GM12878 (cell line): ENCODE data around the gene LGMN. TPM values are rescaled to one million over a fixed set of nuclear protein-coding genes. Genes with fewer than 3 reads are reported as not detected.

Source experiments
- ATAC-seq: fragments of 200-7000 bp; cut with Tn5 transposase; 3 replicates; pipeline ENCODE4 v1.9.1; 2020; ENCODE audit warnings: mild to moderate bottlenecking, moderate library complexity
- BruUV-seq: library from RNA; stranded (reverse); fragments of 400-500 nt; replicated peaks from 2 replicates; lab custom pipeline; 2021; lab: Mats Ljungman, UMichigan
- CTCF ChIA-PET: fragments of 300-600 bp; sonication (Branson Sonifier 250); formaldehyde crosslinking; extraction: SDS; loops from one replicate; lab custom pipeline; 2021; ENCODE audit warnings: inconsistent platforms; lab: Yijun Ruan, JAX
- POLR2A ChIA-PET: fragments of 350-600 bp; formaldehyde crosslinking; extraction: SDS; loops from one replicate; lab custom pipeline; 2021; ENCODE audit warnings: inconsistent platforms; lab: Charles Lee
- RAD21 ChIA-PET: fragments of 300-600 bp; sonication (Branson Sonifier 250); formaldehyde crosslinking; loops from one replicate; lab custom pipeline; 2023; ENCODE audit warnings: antibody characterized with exemption; ENCODE audit not compliant: unreplicated experiment; lab: Charles Lee
- SMC1A ChIA-PET: fragments of 300-600 bp; sonication (Branson Sonifier 250); formaldehyde crosslinking; loops from one replicate; lab custom pipeline; 2023; ENCODE audit not compliant: unreplicated experiment, uncharacterized antibody; lab: Charles Lee
- DNase-seq: peaks from one replicate; pipeline ENCODE4 v3.0.0-alpha.2; 2011; ENCODE audit warnings: low read depth, low spot score
- FAIRE-seq: peaks from 3 replicates; lab custom pipeline; 2011; peaks lifted over from hg19 to GRCh38; lab: Jason Lieb, UNC
- H2AFZ ChIP-seq: 2 replicates; pipeline ENCODE4 v1.6.0; 2011; ENCODE audit warnings: low read depth, low read length, control low read depth; ENCODE audit not compliant: control insufficient read depth
- H3K27ac ChIP-seq: 2 replicates; pipeline ENCODE4 v1.5.1; 2011; ENCODE audit warnings: control low read depth; ENCODE audit not compliant: control insufficient read depth, insufficient read depth
- H3K27me3 ChIP-seq, 2 experiments: replicated peaks in 1 of 2; 2 replicates each; pipeline versions ENCODE4 v1.6.0 to v1.6.1; 2011; ENCODE audit warnings: low read length in 1 of 2; ENCODE audit not compliant: control insufficient read depth in 2 of 2, insufficient read depth in 2 of 2
- H3K36me3 ChIP-seq, 2 experiments: 2 replicates each; pipeline ENCODE4 v1.5.1; 2011; ENCODE audit warnings: low read length in 1 of 2; ENCODE audit not compliant: control insufficient read depth in 2 of 2, insufficient read depth in 2 of 2
- H3K4me1 ChIP-seq: 2 replicates; pipeline ENCODE4 v1.6.1; 2011; ENCODE audit warnings: mild to moderate bottlenecking, low read length, moderate library complexity, mixed read lengths; ENCODE audit not compliant: control insufficient read depth, insufficient read depth
- H3K4me2 ChIP-seq: 2 replicates; pipeline ENCODE4 v1.6.0; 2011; ENCODE audit warnings: control low read depth; ENCODE audit not compliant: control insufficient read depth, insufficient read depth
- H3K4me3 ChIP-seq: fragments of 200-600 bp; sonication (generic); 2 replicates; pipeline ENCODE4 v1.5.1; 2016
- H3K79me2 ChIP-seq: 2 replicates; pipeline ENCODE4 v1.6.0; 2011; ENCODE audit warnings: low read length; ENCODE audit not compliant: control insufficient read depth, insufficient read depth
- H3K9ac ChIP-seq: 2 replicates; pipeline ENCODE4 v1.8.0; 2011; ENCODE audit warnings: low read length, control low read depth, mixed read lengths; ENCODE audit not compliant: control insufficient read depth, insufficient read depth
- H3K9me3 ChIP-seq: replicated peaks from 3 replicates; pipeline ENCODE4 v1.5.1; 2011; ENCODE audit warnings: mild to moderate bottlenecking, low read length; ENCODE audit not compliant: control insufficient read depth, insufficient read depth
- H4K20me1 ChIP-seq: 2 replicates; pipeline ENCODE4 v1.6.0; 2011; ENCODE audit not compliant: control insufficient read depth, insufficient read depth
- MXI1 ChIP-seq: fragments of 150-350 bp; IDR thresholded peaks from 2 replicates; pipeline ENCODE4 v1.6.1; 2011; ENCODE audit warnings: low read depth, mild to moderate bottlenecking, inconsistent platforms, low read length, improper control_type of control experiment
- SMARCA5 ChIP-seq: fragments of 450-650 bp; IDR thresholded peaks from 2 replicates; pipeline ENCODE4 v1.6.1; 2017; ENCODE audit warnings: mild to moderate bottlenecking
- WGBS: methylation state at CpG from one replicate; pipeline ENCODE4 v1.1.6; 2016; ENCODE audit warnings: low lambda C conversion rate; ENCODE audit not compliant: insufficient replicate concordance, insufficient coverage; ENCODE audit errors: missing lambda C conversion rate; 5-methylcytosine and 5-hydroxymethylcytosine counted together
- in situ Hi-C: fragments of 300-500 bp; cut with MboI; formaldehyde crosslinking; loops from 9 replicates; pipeline ENCODE4 v1.14.3; 2018; ENCODE audit warnings: mixed read lengths
- intact Hi-C: fragments of 100-400 bp; cut with micrococcal nuclease; formaldehyde crosslinking; loops from one replicate; pipeline ENCODE4 v1.14.2; 2022; ENCODE audit not compliant: unreplicated experiment
- polyA plus RNA-seq, 11 experiments: library from polyadenylated mRNA; depleted of rRNA in 4 of 11; unstranded in 6 of 11; stranded (reverse) in 5 of 11; fragments of >200 nt; fragmentation: Nextera tagmentation in 4 of 11; fragmentation: Illumina TruSeq in 1 of 11; extraction: Ambion mirVana in 4 of 11; extraction: Trizol in 1 of 11; gene quantifications; 1 replicate in 1 of 11; 2 replicates in 10 of 11; pipeline versions ENCODE4 v1.2.1 to v1.2.3, GENCODE V29; 2011 to 2016; ENCODE audit warnings: inconsistent platforms in 2 of 11, missing spikeins in 2 of 11, low read depth in 1 of 11
- total RNA-seq, 4 experiments: library from RNA; depleted of rRNA in 3 of 4; stranded (reverse); fragments of >200 nt in 3 of 4; fragmentation: Illumina TruSeq in 1 of 4; extraction: Trizol in 1 of 4; gene quantifications; 2 replicates each; pipeline versions ENCODE4 v1.2.1 to v1.2.3, GENCODE V29; 2013 to 2021
- TF ChIP-seq, protein P1 (sequence below): IDR thresholded peaks from 2 replicates; pipeline ENCODE4 v1.6.1; 2012; ENCODE audit warnings: low read depth, low read length, improper control_type of control experiment

The LGMN gene
- total and polyA plus RNA-seq, 10 of the 15 experiments (the other 5 are each of a cell fraction or from before 2014, with no cell fraction given): 0.71 to 192 (median 3.9) TPM

DNA sequence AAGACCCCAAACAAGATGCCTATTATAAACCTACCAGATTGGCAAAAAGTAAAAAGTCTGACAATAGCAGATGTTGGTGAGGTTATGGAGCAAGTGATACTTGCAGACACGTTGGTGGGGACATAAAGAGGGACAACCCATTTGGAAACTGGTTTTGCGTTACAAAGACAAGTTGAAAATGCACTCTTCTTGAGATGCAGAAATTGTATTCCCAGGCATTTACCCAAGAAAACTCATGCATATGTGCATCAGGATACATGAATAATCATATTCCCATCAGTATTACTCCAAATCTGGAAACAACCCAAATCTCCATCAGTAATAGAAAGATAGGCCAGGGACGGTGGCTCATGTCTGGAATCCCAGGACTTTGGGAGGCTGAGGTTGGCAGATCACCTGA, 32.9 kb upstream of the LGMN start:
- ATAC-seq: no peak
- no peak overlapping the region for H3K4me3 ChIP-seq
- in situ Hi-C loops (loop anchor here (5.0 kb wide), 1 partner anchor 69 kb away; no protein-coding TSS in a partner anchor), intact Hi-C loops (loop anchor here (5.0 kb wide), 1 partner anchor 194 kb away; no protein-coding TSS in a partner anchor)
- FAIRE-seq: no peak
- no peaks in the 10 kb centered on the region; the same call in 2 of the 3 replicates for H3K9me3 ChIP-seq
- 0 out of 2 replicates have a peak, but pooled peaks cover 6% of the 10 kb centered on the region for H3K4me1 ChIP-seq
- DNase-seq: no peak
- H3K27ac ChIP-seq: no peak overlapping the region
- no peaks in the 10 kb centered on the region for H4K20me1 ChIP-seq
- H3K27me3 ChIP-seq: no peaks in the 10 kb centered on the region; a peak in 1 of 4 replicates
- TF ChIP-seq, protein P1, sequence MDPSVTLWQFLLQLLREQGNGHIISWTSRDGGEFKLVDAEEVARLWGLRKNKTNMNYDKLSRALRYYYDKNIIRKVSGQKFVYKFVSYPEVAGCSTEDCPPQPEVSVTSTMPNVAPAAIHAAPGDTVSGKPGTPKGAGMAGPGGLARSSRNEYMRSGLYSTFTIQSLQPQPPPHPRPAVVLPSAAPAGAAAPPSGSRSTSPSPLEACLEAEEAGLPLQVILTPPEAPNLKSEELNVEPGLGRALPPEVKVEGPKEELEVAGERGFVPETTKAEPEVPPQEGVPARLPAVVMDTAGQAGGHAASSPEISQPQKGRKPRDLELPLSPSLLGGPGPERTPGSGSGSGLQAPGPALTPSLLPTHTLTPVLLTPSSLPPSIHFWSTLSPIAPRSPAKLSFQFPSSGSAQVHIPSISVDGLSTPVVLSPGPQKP: no peak
- TF ChIP-seq SMARCA5 (no peak), MXI1 (no peak)
- H3K4me2 ChIP-seq: no peak overlapping the region
- 80% methylated on average over 3 of the region's 3 CpGs for WGBS
- H3K79me2 ChIP-seq: no peaks in the 10 kb centered on the region
- POLR2A ChIA-PET: no interaction called here
- H2AFZ ChIP-seq: no peak overlapping the region
- BruUV-seq: no TSS peak
- SMC1A ChIA-PET: interaction anchor here (1.0 to 10.8 kb wide), 5 partner anchors 32 to 91 kb away, joined by 3 to 151 read pairs (median 5); no protein-coding TSS in a partner anchor
- H3K9ac ChIP-seq: no peak overlapping the region
- RAD21 ChIA-PET: interaction anchor here (0.7 to 9.4 kb wide), 4 partner anchors 30 to 95 kb away, joined by 3 to 106 read pairs (median 4); no protein-coding TSS in a partner anchor
- CTCF ChIA-PET: interaction anchor here (0.9 to 8.6 kb wide), 7 partner anchors 13 to 191 kb away, joined by 3 to 122 read pairs (median 5); no protein-coding TSS in a partner anchor
- no peaks in the 10 kb centered on the region for H3K36me3 ChIP-seq
